Measurements from ENCODE around the gene LRP4. TPM values are rescaled to one million over a fixed set of nuclear protein-coding genes. Genes with fewer than 3 reads are reported as not detected.

Gene LRP4
- total and polyA plus RNA-seq, 2 of the 8 experiments (the other 6 are each of a cell fraction or from before 2014, with no cell fraction given) = 5.4 to 22.1 TPM

DNA sequence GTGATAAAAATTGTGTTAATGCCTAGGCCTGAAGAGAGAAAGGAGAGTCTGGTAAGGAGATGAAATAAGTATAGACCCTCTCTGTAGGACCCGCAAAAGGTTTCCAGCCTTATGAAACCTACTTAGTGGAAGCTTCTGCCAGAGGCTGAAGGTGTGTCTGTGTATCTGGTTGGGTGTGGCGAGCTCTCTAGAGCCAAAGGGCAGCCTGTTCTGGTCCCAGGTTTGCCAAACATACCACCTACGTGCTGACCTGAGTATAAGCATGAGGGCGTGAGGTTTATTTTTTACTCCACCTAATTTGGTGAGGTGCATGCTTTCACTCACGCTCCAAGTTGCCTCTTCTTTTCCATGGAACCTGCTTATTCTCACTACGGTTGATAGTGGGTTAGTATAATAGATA, 23.8 kb upstream of the LRP4 start:
- CTCF ChIA-PET (ENCODE audit: partially characterized antibody) = interaction anchor here (0.6 to 2.9 kb wide), 2 partner anchors 23 to 211 kb away, joined by 4 to 9 read pairs; no protein-coding TSS in a partner anchor
- no peak overlapping the region for H3K14ac ChIP-seq (ENCODE audit: insufficient read length)
- no peak for TF ChIP-seq RFX5 (IDR thresholded peaks at IDR 0.05; ENCODE audit: borderline replicate concordance, low read depth, low read length)
- TF ChIP-seq SP4 (IDR thresholded peaks at IDR 0.05; ENCODE audit: low read length) = no peak
- no peak for TF ChIP-seq CHD2 (IDR thresholded peaks at IDR 0.05; ENCODE audit: low read length)
- no peak for TF ChIP-seq HDAC2 (IDR thresholded peaks at IDR 0.05; ENCODE audit: borderline replicate concordance in 1 of 2, low read depth in 2 of 2, low read length in 2 of 2)
- TF ChIP-seq EZH2 (IDR thresholded peaks at IDR 0.05; ENCODE audit: low read depth, low read length, severe bottlenecking) = no peak
- TF ChIP-seq EP300 (IDR thresholded peaks at IDR 0.05; ENCODE audit: borderline replicate concordance in 1 of 2, low read depth in 2 of 2, low read length in 2 of 2) = no peak
- no peak for TF ChIP-seq SIN3A (conservative IDR thresholded peaks at IDR 0.05 in 1 of 2, IDR thresholded peaks at IDR 0.05 in 1 of 2; ENCODE audit: low read depth in 1 of 2, low read length in 2 of 2)
- no peak for TF ChIP-seq CREB1 (IDR thresholded peaks at IDR 0.05)
- no peak for TF ChIP-seq CHD1 (IDR thresholded peaks at IDR 0.05; ENCODE audit: low read depth, low read length)
- TF ChIP-seq SIX5 (IDR thresholded peaks at IDR 0.05; ENCODE audit: low read depth, low read length) = no peak
- no peak for TF ChIP-seq FOSL1 (IDR thresholded peaks at IDR 0.05; ENCODE audit: insufficient read depth, low read depth, low read length)
- no peak for TF ChIP-seq SUZ12 (IDR thresholded peaks at IDR 0.05; ENCODE audit: low read length)
- no peak for TF ChIP-seq SP2 (IDR thresholded peaks at IDR 0.05; ENCODE audit: low read length)
- no peak for TF ChIP-seq CBX5 (IDR thresholded peaks at IDR 0.05; ENCODE audit: low read depth, low read length)
- no peak for TF ChIP-seq TEAD4 (IDR thresholded peaks at IDR 0.05; ENCODE audit: low read depth, low read length)

More for the DNA sequence above, 23.8 kb upstream of the LRP4 start:
- Histone ChIP-seq H3K36me3 (ENCODE audit: control insufficient read depth in 2 of 4, insufficient read depth in 4 of 4, low read length in 3 of 4) (0 out of 8 replicates have a peak, but pooled peaks cover 0 to 4% (median 0%) of the 10 kb centered on the region in 4 experiments), H2AFZ (ENCODE audit: low read length) (no peak overlapping the region), H3K27ac (ENCODE audit: low read depth, low read length) (no peak overlapping the region), H3K9me3 (ENCODE audit: insufficient read depth in 2 of 2, low read depth in 1 of 2, low read length in 1 of 2) (no peaks in the 10 kb centered on the region), H2BK120ac (replicated peaks; ENCODE audit: low read depth, low read length) (no peak overlapping the region), H2BK20ac (ENCODE audit: low read length) (no peak overlapping the region), H3K79me1 (ENCODE audit: low read depth, low read length) (no peaks in the 10 kb centered on the region), H3K23ac (ENCODE audit: insufficient read length) (no peak overlapping the region), H3K18ac (ENCODE audit: extremely low read depth, low read length) (no peak overlapping the region), H4K20me1 (replicated peaks in 1 of 2; ENCODE audit: control insufficient read depth in 1 of 2, insufficient read depth in 2 of 2, low read length in 2 of 2) (no peaks in the 10 kb centered on the region), H2BK15ac (ENCODE audit: low read length) (no peak overlapping the region), H3K9ac (replicated peaks in 1 of 4; ENCODE audit: extremely low read depth in 1 of 4, low read depth in 3 of 4, low read length in 3 of 4) (no peak overlapping the region), H3K23me2 (ENCODE audit: low read depth, low read length) (peaks cover 2% of the 10 kb centered on the region; the same call in 1 of the 2 replicates), H3K4me1 (replicated peaks in 1 of 4; ENCODE audit: control insufficient read depth in 3 of 4, insufficient read depth in 4 of 4, low read length in 3 of 4) (peaks cover 0 to 2% (median 0%) of the 10 kb centered on the region in 4 experiments; a peak in 2 of 7 replicates), H2AK5ac (ENCODE audit: low read depth, low read length) (no peak overlapping the region), H4K5ac (ENCODE audit: insufficient read length, low read depth, low read length) (no peak overlapping the region), H3K4me3 (ENCODE audit: extremely low read depth in 1 of 4, insufficient read depth in 2 of 4, low read depth in 3 of 4, low read length in 4 of 4) (no peak overlapping the region), H3K4ac (replicated peaks; ENCODE audit: insufficient read length, low read depth, low read length) (no peak overlapping the region), H2BK12ac (ENCODE audit: low read depth, low read length) (no peak overlapping the region), H4K8ac (ENCODE audit: extremely low read depth, insufficient read depth, low read length) (no peak overlapping the region), H3K4me2 (ENCODE audit: insufficient read depth in 1 of 2, low read depth in 2 of 2, low read length in 2 of 2) (no peak overlapping the region), H2BK5ac (ENCODE audit: low read depth, low read length) (no peak overlapping the region), H3K27me3 (replicated peaks in 1 of 4; ENCODE audit: control insufficient read depth in 3 of 4, extremely low read depth in 1 of 4, insufficient read depth in 3 of 4, low read length in 3 of 4) (no peaks in the 10 kb centered on the region), H3K79me2 (ENCODE audit: control insufficient read depth in 1 of 2, insufficient read depth in 2 of 2, low read length in 2 of 2) (peaks cover 0 to 2% of the 10 kb centered on the region in 2 experiments; a peak in 1 of 4 replicates), H4K91ac (replicated peaks; ENCODE audit: insufficient read length, low read length) (no peak overlapping the region), H3K56ac (replicated peaks; ENCODE audit: insufficient read length, low read depth, low read length) (no peak overlapping the region)
- FAIRE-seq (no peak), DNase-seq (ENCODE audit: low read depth in 1 of 2, low spot score in 2 of 2) (no peak)
- WGBS, 2 experiments (ENCODE audit: extremely low coverage in 1 of 2, insufficient coverage in 1 of 2, insufficient read length in 1 of 2, insufficient replicate concordance in 2 of 2, low coverage in 1 of 2, low lambda C conversion rate in 2 of 2, missing lambda C conversion rate in 1 of 2) = 92% methylated on average over 6 of the region's 6 CpGs; no CpG with 5 or more reads in 1 of the 2 experiments
- POLR2A ChIA-PET (ENCODE audit: partially characterized antibody) = no interaction called here
